CD4-positive, alpha-beta memory T cell (primary cell): Measurements from ENCODE around the gene DCUN1D3. TPM values are rescaled to one million over a fixed set of nuclear protein-coding genes. Genes with fewer than 3 reads are reported as not detected.

ENCODE experiments used
- CTCF ChIA-PET: fragments of 350-600 bp; sonication (Branson Sonifier 250); formaldehyde crosslinking; loops from one replicate; lab custom pipeline; 2021; ENCODE audit warnings: inconsistent platforms; ENCODE audit not compliant: partially characterized antibody; lab: Charles Lee
- POLR2A ChIA-PET: fragments of 350-600 bp; sonication (Branson Sonifier 250); formaldehyde crosslinking; loops from one replicate; lab custom pipeline; 2021; ENCODE audit not compliant: partially characterized antibody; lab: Charles Lee
- DNase-seq, 5 donors: peaks; one replicate each; pipeline versions ENCODE4 v3.0.0 to v3.0.0-alpha.2; 2020 to 2022; ENCODE audit warnings: mixed read lengths in 1 of 5
- H3K27ac ChIP-seq: one replicate; pipeline ENCODE4 v1.7.0; 2013; ENCODE audit warnings: low read depth, low read length
- H3K27me3 ChIP-seq: 2 replicates; pipeline ENCODE4 v1.7.0; 2013; ENCODE audit warnings: mild to moderate bottlenecking, low read length, moderate library complexity; ENCODE audit not compliant: insufficient read depth
- H3K36me3 ChIP-seq: 2 replicates; pipeline ENCODE4 v1.7.0; 2013; ENCODE audit warnings: mild to moderate bottlenecking, low read length, moderate library complexity; ENCODE audit not compliant: insufficient read depth
- H3K4me1 ChIP-seq: 2 replicates; pipeline ENCODE4 v1.7.0; 2013; ENCODE audit warnings: mild to moderate bottlenecking, low read length, moderate library complexity; ENCODE audit not compliant: insufficient read depth
- H3K4me3 ChIP-seq, 2 donors: one replicate each; pipeline ENCODE4 v1.7.0; 2013; ENCODE audit warnings: low read length in 2 of 2, mild to moderate bottlenecking in 1 of 2
- H3K9me3 ChIP-seq, 2 donors: one replicate each; pipeline ENCODE4 v1.7.0; 2013; ENCODE audit warnings: low read length in 2 of 2, control low read depth in 1 of 2; ENCODE audit not compliant: control insufficient read depth in 1 of 2
- H3K27ac Mint-ChIP-seq, 7 donors: one replicate each; pipeline ENCODE4 v1.8.0; 2020 to 2021; ENCODE audit warnings: mixed read lengths in 7 of 7, mild to moderate bottlenecking in 6 of 7, inconsistent platforms in 3 of 7, moderate library complexity in 3 of 7
- H3K27me3 Mint-ChIP-seq, 2 donors: one replicate each; pipeline ENCODE4 v1.8.0; 2020 to 2021; ENCODE audit warnings: mixed read lengths in 2 of 2
- H3K36me3 Mint-ChIP-seq, 2 donors: one replicate each; pipeline ENCODE4 v1.8.0; 2020 to 2021; ENCODE audit warnings: mixed read lengths in 2 of 2, inconsistent platforms in 1 of 2, mild to moderate bottlenecking in 1 of 2
- H3K4me1 Mint-ChIP-seq, 4 donors: one replicate each; pipeline ENCODE4 v1.8.0; 2020 to 2021; ENCODE audit warnings: mixed read lengths in 4 of 4, mild to moderate bottlenecking in 1 of 4
- H3K4me3 Mint-ChIP-seq, 8 donors: one replicate each; pipeline ENCODE4 v1.8.0; 2020 to 2021; ENCODE audit warnings: mixed read lengths in 8 of 8, mild to moderate bottlenecking in 7 of 8, moderate library complexity in 6 of 8, inconsistent platforms in 3 of 8
- H3K9me3 Mint-ChIP-seq, 8 donors: one replicate each; pipeline ENCODE4 v1.8.0; 2020 to 2021; ENCODE audit warnings: mixed read lengths in 8 of 8, mild to moderate bottlenecking in 5 of 8, inconsistent platforms in 3 of 8, moderate library complexity in 1 of 8
- intact Hi-C: fragments of 100-400 bp; cut with micrococcal nuclease; formaldehyde crosslinking; loops from one replicate; pipeline ENCODE4 v1.15.1; 2023
- polyA plus RNA-seq, 2 donors: library from polyadenylated mRNA; unstranded; fragments of 300-500 nt; fragmentation: Illumina TruSeq; gene quantifications; one replicate each; pipeline ENCODE4 v1.2.3, GENCODE V29; 2021
- total RNA-seq, 2 experiments: library from RNA; stranded (reverse); gene quantifications; one replicate each; pipeline ENCODE4 v1.2.3, GENCODE V29; 2021

Gene DCUN1D3
- total and polyA plus RNA-seq, 4 experiments from 2014 or later = 0.11 to 7.5 (median 3.7) TPM

GRCh38 chr16:20906341-20907255, 6.4 kb upstream of the DCUN1D3 start:
- intact Hi-C loops = loop anchor here (10.0 kb wide), 1 partner anchor 102 kb away; the partner anchor contains the start of genes ERI2 and REXO5
- peak overlapping the region in 1 of 7 donors; percentile 48 for H3K27ac Mint-ChIP-seq
- H3K36me3 Mint-ChIP-seq = peaks cover under 1 to 4% of the 10 kb centered on the region in 2 donors
- Histone ChIP-seq H3K4me3 (no peak overlapping the region), H3K27me3 (no peaks in the 10 kb centered on the region), H3K27ac (no peak overlapping the region), H3K9me3 (no peaks in the 10 kb centered on the region), H3K4me1 (peaks cover 37% of the 10 kb centered on the region), H3K36me3 (no peaks in the 10 kb centered on the region)
- peaks cover 0 to 3% (median 0%) of the 10 kb centered on the region in 8 donors for H3K9me3 Mint-ChIP-seq
- H3K4me1 Mint-ChIP-seq = peaks cover 30 to 49% (median 42%) of the 10 kb centered on the region in 4 donors
- H3K4me3 Mint-ChIP-seq = no peak overlapping the region
- POLR2A ChIA-PET = no interaction called here
- no peak for DNase-seq
- CTCF ChIA-PET = interaction anchor here (1.2 kb wide), 1 partner anchor 56 kb away, joined by 3 read pairs; no protein-coding TSS in a partner anchor
- no peaks in the 10 kb centered on the region for H3K27me3 Mint-ChIP-seq

GRCh38 chr16:20905576-20905975, 5.4 kb upstream of the DCUN1D3 start:
- no peak overlapping the region for H3K27ac ChIP-seq
- H3K4me1 Mint-ChIP-seq = peaks cover 34 to 52% (median 46%) of the 10 kb centered on the region in 4 donors
- H3K9me3 ChIP-seq = no peaks in the 10 kb centered on the region
- ChIA-PET CTCF (no interaction called here), POLR2A (interaction anchor here (0.6 kb wide), 1 partner anchor 30 kb away, joined by 4 read pairs; no protein-coding TSS in a partner anchor)
- no peaks in the 10 kb centered on the region for H3K27me3 ChIP-seq
- H3K4me1 ChIP-seq = peaks cover 44% of the 10 kb centered on the region
- H3K4me3 Mint-ChIP-seq = no peak overlapping the region
- intact Hi-C loops = loop anchor here (10.0 kb wide), 1 partner anchor 101 kb away; the partner anchor contains the start of genes ERI2 and REXO5
- no peaks in the 10 kb centered on the region for H3K27me3 Mint-ChIP-seq
- no peaks in the 10 kb centered on the region for H3K36me3 ChIP-seq
- no peak for DNase-seq
- H3K4me3 ChIP-seq = no peak overlapping the region
- peaks cover 4 to 9% of the 10 kb centered on the region in 2 donors for H3K36me3 Mint-ChIP-seq
- H3K9me3 Mint-ChIP-seq = peaks cover 0 to 3% (median 0%) of the 10 kb centered on the region in 8 donors
- peak overlapping the region in 1 of 7 donors; percentile 2 for H3K27ac Mint-ChIP-seq

- Histone ChIP-seq H3K4me3 (no peak overlapping the region), H3K9me3 (no peaks in the 10 kb centered on the region), H3K4me1 (peaks cover 46% of the 10 kb centered on the region), H3K27me3 (no peaks in the 10 kb centered on the region), H3K27ac (peak overlapping the region; percentile 22), H3K36me3 (no peaks in the 10 kb centered on the region)
- Mint-ChIP-seq H3K27ac (peak overlapping the region; percentile 83 to 99 (median 92)), H3K27me3 (no peaks in the 10 kb centered on the region), H3K36me3 (peaks cover 4 to 14% of the 10 kb centered on the region in 2 donors), H3K9me3 (peaks cover 0 to 3% (median 0%) of the 10 kb centered on the region in 8 donors), H3K4me1 (peaks cover 33 to 61% (median 48%) of the 10 kb centered on the region in 4 donors), H3K4me3 (peak overlapping the region; percentile 15 to 67 (median 48))
- CTCF ChIA-PET = interaction anchor here (2.0 kb wide), 1 partner anchor 30 kb away, joined by 4 read pairs; no protein-coding TSS in a partner anchor
- peak; percentile 48 to 62 (median 55) for DNase-seq
- intact Hi-C loops = loop anchor here (5.0 to 10.0 kb wide), 2 partner anchors 100 to 142 kb away; partner anchors contain the start of genes ACSM3, ERI2 and REXO5
- POLR2A ChIA-PET = interaction anchor here (1.1 to 2.0 kb wide), 2 partner anchors 30 to 98 kb away, joined by 3 to 8 read pairs; partner anchors contain the start of genes ERI2 and REXO5
Measured at GRCh38 chr16:20904507-20905081, 4.4 kb upstream of the DCUN1D3 start.

- ChIA-PET POLR2A (interaction anchor here (1.1 to 2.0 kb wide), 3 partner anchors 29 to 97 kb away, joined by 3 to 8 read pairs (median 3); partner anchors contain the start of genes ERI2 and REXO5), CTCF (interaction anchor here (0.9 to 2.0 kb wide), 2 partner anchors 30 to 53 kb away, joined by 3 to 4 read pairs; no protein-coding TSS in a partner anchor)
- H3K4me1 Mint-ChIP-seq = peaks cover 39 to 67% (median 53%) of the 10 kb centered on the region in 4 donors
- peak overlapping the region; percentile 83 to 99 (median 92) for H3K27ac Mint-ChIP-seq
- H3K4me1 ChIP-seq = peaks cover 52% of the 10 kb centered on the region
- H3K27me3 Mint-ChIP-seq = no peaks in the 10 kb centered on the region
- peak overlapping the region; percentile 15 to 67 (median 48) for H3K4me3 Mint-ChIP-seq
- no peaks in the 10 kb centered on the region for H3K27me3 ChIP-seq
- no peaks in the 10 kb centered on the region for H3K36me3 ChIP-seq
- peaks cover 4 to 15% of the 10 kb centered on the region in 2 donors for H3K36me3 Mint-ChIP-seq
- intact Hi-C loops = loop anchor here (5.0 to 10.0 kb wide), 2 partner anchors 99 to 142 kb away; partner anchors contain the start of genes ACSM3, ERI2 and REXO5
- peaks cover 0 to 3% (median 0%) of the 10 kb centered on the region in 8 donors for H3K9me3 Mint-ChIP-seq
- DNase-seq = no peak
- peak overlapping the region; percentile 26 for H3K27ac ChIP-seq
- H3K4me3 ChIP-seq = no peak overlapping the region
- H3K9me3 ChIP-seq = no peaks in the 10 kb centered on the region
Measured at GRCh38 chr16:20903899-20904506, 3.8 kb upstream of the DCUN1D3 start.

DNA sequence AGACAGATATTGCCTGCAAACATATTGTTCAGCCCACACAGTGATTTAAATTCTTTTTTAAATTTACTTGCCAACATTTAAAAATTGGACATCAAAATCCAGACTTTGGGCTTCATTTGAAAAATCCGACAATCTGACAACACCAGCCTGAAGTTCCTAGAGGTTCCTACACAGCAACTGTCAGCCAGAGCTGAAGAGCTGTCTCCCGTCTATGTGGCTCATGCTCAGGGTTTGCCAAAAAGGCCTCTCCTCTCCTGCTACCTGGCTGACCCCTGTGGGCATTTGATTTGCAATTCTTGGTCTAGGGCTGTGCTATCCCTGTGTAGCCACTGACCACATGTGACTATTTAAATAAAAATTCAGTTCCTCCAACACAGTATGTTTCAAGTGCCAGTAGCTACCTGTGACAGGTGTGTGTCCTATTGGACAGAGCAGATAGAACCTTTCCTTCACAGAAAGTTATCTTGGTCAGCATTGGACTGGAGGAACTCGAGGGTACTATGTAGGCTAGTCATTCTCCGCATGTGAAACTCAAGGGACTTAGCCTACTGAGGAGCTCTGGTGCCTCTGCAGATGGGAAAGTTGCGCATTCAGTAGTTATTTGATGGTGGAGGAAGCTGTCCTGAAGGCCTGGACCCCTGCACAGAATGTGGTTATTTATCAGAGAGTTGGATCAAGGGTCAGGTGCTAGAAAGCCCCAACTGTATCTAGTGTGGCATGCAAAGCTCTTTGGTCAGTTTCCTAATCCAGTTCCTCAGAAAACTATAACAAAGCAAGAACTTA, 3.1 kb upstream of the DCUN1D3 start:
- H3K27me3 ChIP-seq = no peaks in the 10 kb centered on the region
- H3K36me3 ChIP-seq = no peaks in the 10 kb centered on the region
- Mint-ChIP-seq H3K36me3 (peaks cover 4 to 15% of the 10 kb centered on the region in 2 donors), H3K4me3 (peak overlapping the region in 5 of 8 donors; percentile 6 to 67 (median 59)), H3K27me3 (no peaks in the 10 kb centered on the region), H3K9me3 (peaks cover 0 to 3% (median 0%) of the 10 kb centered on the region in 8 donors), H3K4me1 (peaks cover 41 to 74% (median 58%) of the 10 kb centered on the region in 4 donors), H3K27ac (peak overlapping the region in 6 of 7 donors; percentile 61 to 99 (median 95))
- intact Hi-C loops = loop anchor here (5.0 to 10.0 kb wide), 2 partner anchors 99 to 141 kb away; partner anchors contain the start of genes ACSM3, ERI2 and REXO5
- H3K4me1 ChIP-seq = peaks cover 57% of the 10 kb centered on the region
- no peak for DNase-seq
- CTCF ChIA-PET = interaction anchor here (0.9 to 2.0 kb wide), 3 partner anchors 29 to 53 kb away, joined by 3 to 5 read pairs (median 4); no protein-coding TSS in a partner anchor
- no peak overlapping the region for H3K4me3 ChIP-seq
- POLR2A ChIA-PET = interaction anchor here (0.8 to 2.0 kb wide), 3 partner anchors 28 to 104 kb away, joined by 3 to 8 read pairs (median 3); partner anchors contain the start of genes ERI2 and REXO5
- H3K9me3 ChIP-seq = no peaks in the 10 kb centered on the region
- peak overlapping the region; percentile 26 for H3K27ac ChIP-seq
